Gastrocnemius medialis (tissue), 4 donors: ENCODE results near the gene LPAR6. TPM values are rescaled to one million over a fixed set of nuclear protein-coding genes. Genes with fewer than 3 reads are reported as not detected.
"Not testable (repeated sequence)": the region's sequence is repeated elsewhere in the genome, so short reads cannot be mapped to it uniquely, and the experiment has no call there.

ENCODE experiments used
- ATAC-seq, 2 donors: fragments of 150-250 bp; one replicate each; pipeline ENCODE4 v1.9.1; 2016
- DNase-seq, 2 donors: peaks; one replicate each; pipeline ENCODE4 v3.0.0-alpha.2; 2019
- H3K27ac ChIP-seq, 4 donors: fragments of 200-600 bp; sonication (generic); 1 replicate in 1 of 4; 2 replicates in 3 of 4; pipeline ENCODE4 v1.5.1; 2016 to 2018; ENCODE audit warnings: mild to moderate bottlenecking in 2 of 4, moderate library complexity in 1 of 4
- H3K27me3 ChIP-seq, 3 donors: fragments of 200-600 bp; sonication (generic) in 2 of 3; 1 replicate in 1 of 3; 2 replicates in 2 of 3; pipeline versions ENCODE4 v1.5.1 to v1.6.0; 2016 to 2019; ENCODE audit warnings: mild to moderate bottlenecking in 1 of 3, moderate library complexity in 1 of 3
- H3K36me3 ChIP-seq, 2 donors: fragments of 200-600 bp; sonication (generic) in 1 of 2; one replicate each; pipeline ENCODE4 v1.5.1; 2017 to 2018
- H3K4me1 ChIP-seq, 2 donors: fragments of 200-600 bp; sonication (generic) in 1 of 2; one replicate each; pipeline ENCODE4 v1.5.1; 2016 to 2017; ENCODE audit warnings: mild to moderate bottlenecking in 2 of 2
- H3K4me3 ChIP-seq, 4 donors: fragments of 200-600 bp; sonication (generic) in 3 of 4; 1 replicate in 1 of 4; 2 replicates in 3 of 4; pipeline ENCODE4 v1.5.1; 2016 to 2019; ENCODE audit warnings: mild to moderate bottlenecking in 2 of 4
- H3K9me3 ChIP-seq, 3 donors: fragments of 200-600 bp; sonication (generic) in 2 of 3; 1 replicate in 1 of 3; 2 replicates in 2 of 3; pipeline ENCODE4 v1.5.1; 2016 to 2019
- POLR2A ChIP-seq, 2 donors: fragments of 450-650 bp; IDR thresholded peaks; one replicate each; pipeline ENCODE4 v1.6.1; 2017; ENCODE audit warnings: antibody characterized with exemption in 2 of 2, mild to moderate bottlenecking in 2 of 2, moderate library complexity in 2 of 2
- in situ Hi-C, 4 donors: fragments of 200-750 bp; cut with MboI; loops; one replicate each; pipeline versions ENCODE4 v1.15.0 to v1.8.0; 2017; ENCODE audit warnings: low sequenced_read_pairs in 4 of 4
- intact Hi-C: fragments of 100-400 bp; cut with DNase I; formaldehyde crosslinking; loops from one replicate; pipeline ENCODE4 v1.15.1; 2023; ENCODE audit warnings: low total_unique reads
- total RNA-seq, 4 donors: library from RNA; depleted of rRNA; stranded (reverse); fragments of >200 nt; gene quantifications; one replicate each; pipeline versions ENCODE4 v1.1.0 to v1.2.3, GENCODE V29; 2016
- TF ChIP-seq, protein P1 (sequence below), 5 experiments: fragments of 450-650 bp in 3 of 5; fragments of 200-600 bp in 2 of 5; sonication (generic) in 2 of 5; IDR thresholded peaks in 4 of 5; conservative IDR thresholded peaks in 1 of 5; 1 replicate in 4 of 5; 2 replicates in 1 of 5; pipeline ENCODE4 v1.5.1; 2016 to 2019; ENCODE audit warnings: antibody characterized with exemption in 5 of 5, mild to moderate bottlenecking in 3 of 5, moderate library complexity in 3 of 5

The LPAR6 gene, protein sequence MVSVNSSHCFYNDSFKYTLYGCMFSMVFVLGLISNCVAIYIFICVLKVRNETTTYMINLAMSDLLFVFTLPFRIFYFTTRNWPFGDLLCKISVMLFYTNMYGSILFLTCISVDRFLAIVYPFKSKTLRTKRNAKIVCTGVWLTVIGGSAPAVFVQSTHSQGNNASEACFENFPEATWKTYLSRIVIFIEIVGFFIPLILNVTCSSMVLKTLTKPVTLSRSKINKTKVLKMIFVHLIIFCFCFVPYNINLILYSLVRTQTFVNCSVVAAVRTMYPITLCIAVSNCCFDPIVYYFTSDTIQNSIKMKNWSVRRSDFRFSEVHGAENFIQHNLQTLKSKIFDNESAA
- 10 to 100 TPM in 1 of 4 donors, 1 to 10 TPM in 3; 4.1 to 20.6 (median 6.1) TPM for total RNA-seq

DNA sequence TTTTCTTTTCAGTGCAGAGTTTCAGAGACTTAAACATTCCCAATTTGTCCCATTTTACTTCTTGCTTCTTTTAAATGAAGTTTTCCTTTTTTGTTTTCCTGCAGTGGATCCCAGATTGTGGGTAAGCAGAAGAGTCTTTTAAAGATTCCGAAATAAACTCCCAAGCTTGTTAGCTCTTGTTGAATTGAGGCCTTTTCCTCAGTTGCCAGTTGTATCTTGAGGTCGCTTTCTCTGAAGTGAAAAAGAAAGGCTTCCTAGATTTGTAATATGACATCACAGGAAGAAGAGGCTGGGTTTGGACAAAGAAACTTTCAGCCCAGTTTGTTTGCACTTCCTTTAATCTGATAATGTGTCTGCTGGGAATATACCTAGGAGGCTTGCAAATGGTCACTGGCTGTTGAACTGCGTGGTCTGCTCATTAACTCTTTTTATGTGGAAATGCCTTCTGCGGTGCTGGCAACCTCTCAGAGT is at the start of gene LPAR6:
Gene LPAR6, minus strand, starts transcription at position 233 of the 471 bp plus-strand sequence. CDS start 690 bp downstream, outside the sequence.
- ATAC-seq (peak; percentile 82 to 89), DNase-seq (no peak)
- H3K4me3 ChIP-seq: peak within 1 kb of the TSS; percentile 46 to 52 (median 50)
- intact Hi-C loops (loop anchor here (5.0 kb wide), 1 partner anchor 79 kb away; no protein-coding TSS in a partner anchor), in situ Hi-C loops (loop anchor here in 1 of 4 donors (25.0 kb wide), 1 partner anchor 174 kb away; no protein-coding TSS in a partner anchor)
- H3K9me3 ChIP-seq: no peaks in the 10 kb centered on the region
- peak; percentile 60 to 84 for TF ChIP-seq POLR2A (IDR thresholded peaks at IDR 0.05)
- TF ChIP-seq, protein P1, sequence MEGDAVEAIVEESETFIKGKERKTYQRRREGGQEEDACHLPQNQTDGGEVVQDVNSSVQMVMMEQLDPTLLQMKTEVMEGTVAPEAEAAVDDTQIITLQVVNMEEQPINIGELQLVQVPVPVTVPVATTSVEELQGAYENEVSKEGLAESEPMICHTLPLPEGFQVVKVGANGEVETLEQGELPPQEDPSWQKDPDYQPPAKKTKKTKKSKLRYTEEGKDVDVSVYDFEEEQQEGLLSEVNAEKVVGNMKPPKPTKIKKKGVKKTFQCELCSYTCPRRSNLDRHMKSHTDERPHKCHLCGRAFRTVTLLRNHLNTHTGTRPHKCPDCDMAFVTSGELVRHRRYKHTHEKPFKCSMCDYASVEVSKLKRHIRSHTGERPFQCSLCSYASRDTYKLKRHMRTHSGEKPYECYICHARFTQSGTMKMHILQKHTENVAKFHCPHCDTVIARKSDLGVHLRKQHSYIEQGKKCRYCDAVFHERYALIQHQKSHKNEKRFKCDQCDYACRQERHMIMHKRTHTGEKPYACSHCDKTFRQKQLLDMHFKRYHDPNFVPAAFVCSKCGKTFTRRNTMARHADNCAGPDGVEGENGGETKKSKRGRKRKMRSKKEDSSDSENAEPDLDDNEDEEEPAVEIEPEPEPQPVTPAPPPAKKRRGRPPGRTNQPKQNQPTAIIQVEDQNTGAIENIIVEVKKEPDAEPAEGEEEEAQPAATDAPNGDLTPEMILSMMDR (IDR thresholded peaks at IDR 0.05 in 4 of 5, conservative IDR thresholded peaks at IDR 0.05 in 1 of 5): no peak
- H3K36me3 ChIP-seq: peaks cover 0 to 7% of the 10 kb centered on the region in 2 donors
- H3K4me1 ChIP-seq: no peaks in the 10 kb centered on the region
- H3K27ac ChIP-seq: peak within 1 kb of the TSS; percentile 49 to 70 (median 62)
- H3K27me3 ChIP-seq: no peaks in the 10 kb centered on the region

DNA sequence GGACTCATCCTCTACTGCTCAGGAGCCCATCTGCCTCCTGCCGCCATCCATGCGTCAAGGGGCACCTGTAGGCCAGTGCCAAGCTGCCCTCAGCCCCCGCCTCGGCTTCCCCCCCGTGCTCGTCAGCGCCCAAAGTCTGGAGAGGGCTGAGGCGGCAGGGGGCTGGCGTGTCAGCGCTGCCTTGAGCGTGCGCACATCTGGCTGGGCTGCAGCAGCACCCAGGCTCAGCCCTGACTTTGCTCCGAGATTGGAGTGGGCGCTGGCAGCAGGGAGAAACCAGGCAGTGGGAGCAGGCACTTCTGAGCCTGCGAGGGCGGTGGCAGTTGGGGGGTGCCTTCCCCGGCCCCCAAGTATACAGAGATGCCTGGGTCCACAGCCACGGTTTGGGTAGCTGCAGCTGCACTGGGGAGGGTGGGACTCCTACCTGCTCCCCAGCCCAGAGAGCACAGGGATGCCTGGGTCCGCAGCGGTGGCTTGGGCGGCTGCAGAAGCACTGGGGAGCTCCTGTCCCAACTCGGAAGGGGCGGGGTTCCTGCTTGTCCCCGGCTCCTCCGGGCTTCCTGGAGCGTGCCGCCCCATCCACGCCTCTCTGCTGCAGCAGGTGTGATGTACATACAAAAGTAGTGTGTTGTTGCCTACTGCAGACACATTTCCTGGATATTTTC is 44.8 kb upstream of the LPAR6 start:
- TF ChIP-seq, protein P1 (IDR thresholded peaks at IDR 0.05 in 4 of 5, conservative IDR thresholded peaks at IDR 0.05 in 1 of 5): no peak
- no peak for TF ChIP-seq POLR2A (IDR thresholded peaks at IDR 0.05)
- Histone ChIP-seq H3K27ac (no peak overlapping the region), H3K9me3 (no peaks in the 10 kb centered on the region), H3K36me3 (peaks cover 0 to 66% of the 10 kb centered on the region in 2 donors), H3K4me3 (no peak overlapping the region), H3K27me3 (no peaks in the 10 kb centered on the region), H3K4me1 (no peaks in the 10 kb centered on the region)
- ATAC-seq: no peak
- DNase-seq: no peak
- intact Hi-C loops: no loop called here
- in situ Hi-C loops: no loop called here

DNA sequence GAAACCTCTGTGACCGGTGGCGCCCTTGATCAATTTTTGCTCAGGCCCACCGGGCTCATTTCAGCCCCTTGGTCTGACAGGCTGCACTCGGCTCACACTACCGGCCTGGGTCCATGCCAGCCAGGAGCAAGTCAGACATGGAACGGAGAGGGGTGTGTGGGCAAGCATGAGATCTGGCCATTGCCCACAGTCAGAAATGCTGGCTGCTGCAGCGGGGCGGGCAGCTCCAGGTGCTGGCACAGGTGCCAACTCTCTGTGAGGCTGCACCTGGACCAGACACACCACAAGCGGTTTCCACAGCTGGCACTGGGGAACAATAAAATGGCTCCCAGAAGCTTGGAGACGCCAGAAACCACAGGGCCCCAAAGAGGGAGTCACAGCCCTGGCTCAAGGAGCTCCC is 43.6 kb upstream of the LPAR6 start:
- Histone ChIP-seq H3K4me1 (no peaks in the 10 kb centered on the region), H3K27me3 (no peaks in the 10 kb centered on the region), H3K36me3 (peaks cover 0 to 60% of the 10 kb centered on the region in 2 donors), H3K27ac (no peak overlapping the region), H3K4me3 (no peak overlapping the region), H3K9me3 (no peaks in the 10 kb centered on the region)
- DNase-seq (no peak), ATAC-seq (no peak)
- intact Hi-C loops: no loop called here
- in situ Hi-C loops: no loop called here
- no peak for TF ChIP-seq POLR2A (IDR thresholded peaks at IDR 0.05)
- TF ChIP-seq, protein P1 (IDR thresholded peaks at IDR 0.05 in 4 of 5, conservative IDR thresholded peaks at IDR 0.05 in 1 of 5): no peak

DNA sequence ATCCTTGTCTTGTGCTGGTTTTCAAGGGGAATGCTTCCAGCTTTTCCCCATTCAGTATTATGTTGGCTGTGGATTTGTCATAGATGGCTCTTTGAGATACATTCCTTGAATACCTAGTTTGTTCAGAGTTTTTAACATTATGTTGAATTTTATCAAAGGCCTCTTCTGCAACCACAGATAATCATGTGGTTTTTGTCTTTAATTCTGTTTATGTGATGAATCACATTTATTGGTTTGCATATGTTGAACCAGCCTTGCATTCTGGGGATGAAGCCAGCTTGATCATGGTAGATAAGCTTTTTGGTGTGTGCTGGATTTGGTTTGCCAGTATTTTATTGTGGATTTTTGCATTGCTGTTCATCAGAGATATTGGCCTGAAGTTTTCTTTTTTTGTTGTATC is 38.3 kb upstream of the LPAR6 start:
- ATAC-seq, H3K4me3 ChIP-seq, intact Hi-C loops, DNase-seq, H3K4me1 ChIP-seq, in situ Hi-C loops, H3K27me3 ChIP-seq, H3K9me3 ChIP-seq, H3K27ac ChIP-seq: not testable (repeated sequence)
- peaks cover 0 to 18% of the 10 kb centered on the region in 2 donors for H3K36me3 ChIP-seq

DNA sequence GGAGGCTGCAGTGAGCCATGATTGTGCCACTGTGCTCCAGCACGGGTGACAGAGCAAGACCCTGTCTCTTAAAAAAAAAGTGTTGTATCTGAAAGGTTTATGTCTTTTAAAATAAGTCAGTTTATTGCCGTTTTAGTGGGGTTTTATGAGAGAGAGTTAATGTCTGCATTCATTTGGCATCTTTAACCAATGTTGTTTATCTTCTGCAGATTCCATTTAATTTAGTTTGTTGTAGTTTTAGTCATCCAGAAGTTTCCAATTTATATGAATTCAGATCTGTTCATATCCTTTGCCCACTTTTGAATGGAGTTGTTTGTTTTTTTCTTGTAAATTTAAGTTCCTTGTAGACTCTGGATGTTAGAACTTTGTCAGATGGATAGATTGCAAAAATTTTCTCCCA is 36.7 kb upstream of the LPAR6 start:
- no peak for TF ChIP-seq POLR2A (IDR thresholded peaks at IDR 0.05)
- TF ChIP-seq, protein P1 (IDR thresholded peaks at IDR 0.05 in 4 of 5, conservative IDR thresholded peaks at IDR 0.05 in 1 of 5): no peak
- Histone ChIP-seq H3K36me3 (peaks cover 0 to 13% of the 10 kb centered on the region in 2 donors), H3K27me3 (no peaks in the 10 kb centered on the region), H3K4me1 (no peaks in the 10 kb centered on the region), H3K9me3 (no peaks in the 10 kb centered on the region), H3K4me3 (no peak overlapping the region), H3K27ac (no peak overlapping the region)
- intact Hi-C loops (no loop called here), in situ Hi-C loops (no loop called here)
- no peak for ATAC-seq
- no peak for DNase-seq
